Mesenchymal stem cell (in vitro differentiated cells and primary cell): Measurements from ENCODE around the gene TGFBR2.

ENCODE experiments used
- DNase-seq: peaks from one replicate; pipeline ENCODE4 v3.0.0-alpha.2; 2013
- H2AFZ ChIP-seq: one replicate; pipeline ENCODE4 v1.6.1; 2013; ENCODE audit warnings: low read depth, mild to moderate bottlenecking, control low read depth, inconsistent platforms, low read length, moderate library complexity
- H2AK5ac ChIP-seq: 2 replicates; pipeline ENCODE4 v1.6.1; 2013; ENCODE audit warnings: low read length, moderate library complexity, mild to moderate bottlenecking, inconsistent platforms; ENCODE audit not compliant: severe bottlenecking
- H2BK120ac ChIP-seq: one replicate; pipeline ENCODE4 v1.6.1; 2013; ENCODE audit warnings: low read depth, mild to moderate bottlenecking, inconsistent platforms, low read length, moderate library complexity
- H2BK12ac ChIP-seq, 2 experiments: one replicate each; pipeline ENCODE4 v1.6.1; 2013; ENCODE audit warnings: inconsistent platforms in 2 of 2, low read length in 2 of 2, mild to moderate bottlenecking in 2 of 2, moderate library complexity in 2 of 2, control low read depth in 1 of 2
- H2BK15ac ChIP-seq: one replicate; pipeline ENCODE4 v1.6.1; 2013; ENCODE audit warnings: mild to moderate bottlenecking, low read depth, inconsistent platforms; ENCODE audit not compliant: poor library complexity, severe bottlenecking
- H2BK5ac ChIP-seq: 2 replicates; pipeline ENCODE4 v1.6.1; 2013; ENCODE audit warnings: low read depth, mild to moderate bottlenecking, low read length, control low read depth, inconsistent platforms; ENCODE audit not compliant: poor library complexity, severe bottlenecking
- H3K14ac ChIP-seq, 2 experiments: one replicate each; pipeline ENCODE4 v1.6.1; 2013; ENCODE audit warnings: inconsistent platforms in 2 of 2, low read length in 2 of 2, control low read depth in 1 of 2, mild to moderate bottlenecking in 1 of 2, moderate library complexity in 1 of 2
- H3K18ac ChIP-seq, 2 experiments: one replicate each; pipeline ENCODE4 v1.6.1; 2013; ENCODE audit warnings: inconsistent platforms in 2 of 2, low read length in 2 of 2, control low read depth in 1 of 2, low read depth in 1 of 2, mild to moderate bottlenecking in 1 of 2
- H3K23ac ChIP-seq, 2 experiments: one replicate each; pipeline ENCODE4 v1.6.1; 2013; ENCODE audit warnings: inconsistent platforms in 2 of 2, low read length in 2 of 2, mild to moderate bottlenecking in 2 of 2, moderate library complexity in 2 of 2, control low read depth in 1 of 2
- H3K27ac ChIP-seq: 2 replicates; pipeline ENCODE4 v1.5.1; 2013; ENCODE audit warnings: mild to moderate bottlenecking, moderate library complexity, low read length, control low read depth, inconsistent platforms; ENCODE audit not compliant: poor library complexity, severe bottlenecking
- H3K27me3 ChIP-seq, 2 experiments: 2 replicates each; pipeline versions ENCODE4 v1.6.1 to v1.7.0; 2013; ENCODE audit warnings: low read length in 2 of 2, mild to moderate bottlenecking in 2 of 2, moderate library complexity in 2 of 2, control low read depth in 1 of 2, inconsistent platforms in 1 of 2; ENCODE audit not compliant: control insufficient read depth in 1 of 2, insufficient read depth in 1 of 2
- H3K36me3 ChIP-seq, 2 experiments: 2 replicates each; pipeline versions ENCODE4 v1.6.1 to v1.7.0; 2013; ENCODE audit warnings: low read length in 2 of 2, control low read depth in 1 of 2, inconsistent platforms in 1 of 2, low read depth in 1 of 2, mild to moderate bottlenecking in 1 of 2; ENCODE audit not compliant: insufficient read depth in 2 of 2, control insufficient read depth in 1 of 2
- H3K4ac ChIP-seq, 2 experiments: one replicate each; pipeline ENCODE4 v1.6.1; 2013; ENCODE audit warnings: inconsistent platforms in 2 of 2, low read length in 2 of 2, mild to moderate bottlenecking in 2 of 2, moderate library complexity in 2 of 2, control low read depth in 1 of 2, low read depth in 1 of 2
- H3K4me1 ChIP-seq: 2 replicates; pipeline ENCODE4 v1.6.1; 2013; ENCODE audit warnings: low read depth, low read length, control low read depth; ENCODE audit not compliant: control insufficient read depth, insufficient read depth
- H3K4me2 ChIP-seq: 2 replicates; pipeline ENCODE4 v1.6.1; 2013; ENCODE audit warnings: low read length, mild to moderate bottlenecking, inconsistent platforms; ENCODE audit not compliant: poor library complexity, severe bottlenecking
- H3K4me3 ChIP-seq, 2 experiments: 2 replicates each; pipeline versions ENCODE4 v1.5.1 to v1.7.0; 2013; ENCODE audit warnings: low read length in 2 of 2, mild to moderate bottlenecking in 2 of 2, control low read depth in 1 of 2, low read depth in 1 of 2; ENCODE audit not compliant: insufficient read depth in 1 of 2
- H3K79me1 ChIP-seq: replicated peaks from 2 replicates; pipeline ENCODE4 v1.6.1; 2013; ENCODE audit warnings: mild to moderate bottlenecking, control low read depth, low read length, inconsistent platforms; ENCODE audit not compliant: poor library complexity, severe bottlenecking
- H3K9ac ChIP-seq: 2 replicates; pipeline ENCODE4 v1.7.0; 2013; ENCODE audit warnings: mild to moderate bottlenecking, low read length, moderate library complexity
- H3K9me3 ChIP-seq: 2 replicates; pipeline ENCODE4 v1.7.0; 2013; ENCODE audit warnings: mild to moderate bottlenecking, low read length; ENCODE audit not compliant: control insufficient read depth
- H4K8ac ChIP-seq: one replicate; pipeline ENCODE4 v1.6.1; 2013; ENCODE audit warnings: inconsistent platforms, mild to moderate bottlenecking, low read length, moderate library complexity
- H4K91ac ChIP-seq: one replicate; pipeline ENCODE4 v1.6.1; 2013; ENCODE audit warnings: mild to moderate bottlenecking, low read length, inconsistent platforms
- WGBS: methylation state at CpG from one replicate; pipeline ENCODE4 v1.1.7; 2013; ENCODE audit warnings: mixed read lengths; 5-methylcytosine and 5-hydroxymethylcytosine counted together

Gene TGFBR2

DNA sequence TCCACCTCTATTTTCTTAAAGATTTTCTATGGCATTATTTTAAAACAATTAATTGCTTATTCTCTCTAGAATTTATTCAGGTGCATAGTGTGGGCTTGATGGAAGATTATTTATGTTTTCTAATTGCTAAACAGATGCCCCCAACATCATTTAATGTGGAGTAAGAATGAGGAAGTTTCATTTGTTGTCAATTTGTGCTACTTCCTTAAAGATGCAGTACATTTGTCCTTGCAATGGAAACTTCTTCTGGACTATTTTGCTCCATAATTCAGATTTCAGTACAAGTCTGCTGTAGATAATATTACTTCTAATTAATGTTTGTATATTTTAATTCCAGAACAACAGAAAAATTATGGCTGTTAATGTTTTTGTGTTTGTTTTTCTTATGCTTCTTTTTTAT lies 104.8 kb downstream of the TGFBR2 start:
- Histone ChIP-seq H2AFZ (no peak overlapping the region), H3K9ac (no peak overlapping the region), H2AK5ac (no peak overlapping the region), H3K36me3 (no peaks in the 10 kb centered on the region), H3K4ac (no peak overlapping the region), H3K23ac (no peak overlapping the region), H3K79me1 (no peaks in the 10 kb centered on the region), H3K27me3 (no peaks in the 10 kb centered on the region), H3K4me3 (no peak overlapping the region), H3K14ac (no peak overlapping the region), H2BK12ac (no peak overlapping the region), H2BK15ac (no peak overlapping the region), H3K4me1 (peaks cover 1% of the 10 kb centered on the region), H3K4me2 (no peak overlapping the region), H3K27ac (no peak overlapping the region), H4K8ac (no peak overlapping the region), H4K91ac (no peak overlapping the region), H3K9me3 (no peaks in the 10 kb centered on the region), H3K18ac (no peak overlapping the region), H2BK120ac (no peak overlapping the region), H2BK5ac (no peak overlapping the region)
- DNase-seq, result no peak

DNA sequence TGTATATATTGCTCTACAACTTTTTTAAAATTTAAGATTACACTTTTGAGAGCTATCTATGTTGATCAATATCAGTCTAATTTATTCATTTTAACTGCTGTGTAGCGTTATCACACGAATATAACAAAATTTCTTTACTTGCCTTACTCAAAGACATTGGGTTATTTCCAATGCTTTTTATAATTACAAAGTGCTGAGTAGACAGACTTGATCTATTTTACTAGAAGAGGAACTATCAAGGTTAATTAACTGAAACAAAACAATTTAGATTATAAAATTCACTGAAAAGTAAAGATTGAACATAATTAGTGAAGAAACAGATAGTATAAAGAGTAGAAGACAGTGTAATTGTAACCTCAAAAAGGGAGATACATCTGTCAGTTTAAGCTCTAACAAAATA lies 105.5 kb downstream of the TGFBR2 start:
- no peak overlapping the region for H3K14ac ChIP-seq
- no peak overlapping the region for H3K9ac ChIP-seq
- H3K4me3 ChIP-seq, result no peak overlapping the region
- no peak overlapping the region for H2AFZ ChIP-seq
- H3K79me1 ChIP-seq, result no peaks in the 10 kb centered on the region
- H2BK12ac ChIP-seq, result no peak overlapping the region
- no peaks in the 10 kb centered on the region for H3K27me3 ChIP-seq
- no peak overlapping the region for H3K4me2 ChIP-seq
- 100% methylated on average over 2 of the region's 2 CpGs for WGBS
- no peak overlapping the region for H2BK5ac ChIP-seq
- H4K91ac ChIP-seq, result no peak overlapping the region
- no peak overlapping the region for H2AK5ac ChIP-seq
- H3K27ac ChIP-seq, result no peak overlapping the region
- DNase-seq, result no peak
- H2BK120ac ChIP-seq, result no peak overlapping the region
- H3K4ac ChIP-seq, result no peak overlapping the region
- no peaks in the 10 kb centered on the region for H3K9me3 ChIP-seq
- H4K8ac ChIP-seq, result no peak overlapping the region
- H3K23ac ChIP-seq, result no peak overlapping the region
- no peaks in the 10 kb centered on the region for H3K36me3 ChIP-seq
- no peak overlapping the region for H3K18ac ChIP-seq
- H3K4me1 ChIP-seq, result peaks cover 1% of the 10 kb centered on the region
- H2BK15ac ChIP-seq, result no peak overlapping the region

DNA sequence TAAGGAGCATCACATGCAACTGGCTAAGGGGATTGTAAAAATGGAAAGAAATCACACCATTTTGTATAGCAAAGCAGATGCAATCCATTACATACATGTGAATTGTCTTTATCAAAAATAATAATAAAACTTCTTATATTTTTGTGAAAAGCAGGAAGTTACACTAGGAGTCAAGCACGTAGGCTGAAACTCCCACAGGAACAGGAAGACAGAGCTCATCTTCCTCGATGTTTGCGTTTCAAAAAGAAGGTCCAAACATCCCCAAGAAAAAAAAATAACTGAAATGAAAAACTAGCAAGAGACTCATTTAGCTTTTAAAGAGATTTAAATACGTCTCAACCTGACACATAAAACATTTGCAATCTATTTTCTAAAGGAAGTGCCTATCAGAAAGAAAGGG lies 106.6 kb downstream of the TGFBR2 start:
- Histone ChIP-seq H3K14ac (no peak overlapping the region), H2BK12ac (no peak overlapping the region), H2BK15ac (no peak overlapping the region), H2AK5ac (no peak overlapping the region), H3K9ac (no peak overlapping the region), H3K36me3 (no peaks in the 10 kb centered on the region), H4K8ac (no peak overlapping the region), H3K4me2 (no peak overlapping the region), H2BK5ac (no peak overlapping the region), H3K27ac (no peak overlapping the region), H3K18ac (no peak overlapping the region), H2BK120ac (no peak overlapping the region), H4K91ac (no peak overlapping the region), H3K79me1 (no peaks in the 10 kb centered on the region), H3K27me3 (no peaks in the 10 kb centered on the region), H3K9me3 (no peaks in the 10 kb centered on the region), H2AFZ (no peak overlapping the region), H3K4ac (no peak overlapping the region), H3K23ac (no peak overlapping the region), H3K4me3 (no peak overlapping the region), H3K4me1 (peaks cover 1% of the 10 kb centered on the region)
- 98% methylated on average over 3 of the region's 4 CpGs for WGBS
- DNase-seq, result no peak

DNA sequence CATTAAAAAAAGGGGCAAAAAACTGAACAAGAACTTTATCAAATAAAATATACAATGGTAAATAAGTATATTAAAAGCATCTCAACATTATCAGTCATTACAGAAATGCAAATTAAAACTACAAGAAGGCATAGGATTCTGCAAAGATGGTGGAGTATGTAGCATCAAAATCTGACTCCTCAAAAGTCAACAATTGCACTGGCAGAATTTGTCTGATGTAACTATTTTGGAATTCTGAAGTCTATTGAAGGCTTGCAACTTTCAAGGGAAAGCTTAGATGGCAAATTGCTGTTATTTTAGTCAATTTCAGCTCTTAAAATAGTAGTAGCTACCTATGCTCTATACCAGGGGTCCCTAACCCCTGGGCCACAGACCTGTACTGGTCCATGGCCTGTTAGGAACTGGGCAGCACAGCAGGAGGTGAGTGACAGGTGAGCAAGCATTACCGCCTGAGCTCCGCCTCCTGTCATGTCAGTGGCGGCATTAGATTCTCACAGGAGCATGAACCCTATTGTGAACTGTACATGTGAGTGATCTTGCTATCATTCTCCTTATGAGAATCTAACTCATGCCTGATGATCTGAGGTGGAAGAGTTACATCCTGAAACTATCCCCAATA lies 107.6 kb downstream of the TGFBR2 start:
- Histone ChIP-seq H3K23ac (no peak overlapping the region), H2BK15ac (no peak overlapping the region), H3K27me3 (no peaks in the 10 kb centered on the region), H3K4me1 (peaks cover 1% of the 10 kb centered on the region), H2BK120ac (no peak overlapping the region), H3K14ac (no peak overlapping the region), H4K91ac (no peak overlapping the region), H3K4me2 (no peak overlapping the region), H3K9me3 (no peaks in the 10 kb centered on the region), H2AK5ac (no peak overlapping the region), H3K9ac (no peak overlapping the region), H2BK12ac (no peak overlapping the region), H3K4me3 (no peak overlapping the region), H2AFZ (no peak overlapping the region), H3K18ac (no peak overlapping the region), H4K8ac (no peak overlapping the region), H2BK5ac (no peak overlapping the region), H3K27ac (no peak overlapping the region), H3K79me1 (no peaks in the 10 kb centered on the region), H3K4ac (no peak overlapping the region), H3K36me3 (no peaks in the 10 kb centered on the region)
- 95% methylated on average over 3 of the region's 3 CpGs for WGBS
- DNase-seq, result no peak
